ENCODE data around the gene TRIM13.

GRCh38 chr13:49956131-49956530 lies 40.7 kb upstream of the TRIM13 start:
- TF ChIP-seq TAF1 (IDR thresholded peaks at IDR 0.05; ENCODE audit: low read depth) = no peak
- TF ChIP-seq RAD21 (IDR thresholded peaks at IDR 0.05; ENCODE audit: low read depth) = no peak
- no peak for TF ChIP-seq NFIC (IDR thresholded peaks at IDR 0.05)
- no peak for TF ChIP-seq EP300 (IDR thresholded peaks at IDR 0.05; ENCODE audit: borderline replicate concordance)
- no peak for TF ChIP-seq TCF12 (IDR thresholded peaks at IDR 0.05; ENCODE audit: low read depth)
- TF ChIP-seq REST (IDR thresholded peaks at IDR 0.05; ENCODE audit: low read depth) = no peak
- no peak for TF ChIP-seq MAX (IDR thresholded peaks at IDR 0.05)
- no peak for TF ChIP-seq CEBPB (IDR thresholded peaks at IDR 0.05)

All from Ishikawa (cell line).